Smooth muscle cell of the coronary artery (primary cell): ENCODE results near the gene KRT28. TPM values are rescaled to one million over a fixed set of nuclear protein-coding genes. Genes with fewer than 3 reads are reported as not detected.

Source experiments
- total RNA-seq: library from RNA; depleted of rRNA; stranded (reverse); fragments of >200 nt; gene quantifications from 2 replicates; pipeline ENCODE4 v1.2.3, GENCODE V29; 2014; ENCODE audit warnings: low replicate concordance

The KRT28 gene
- not detected in 2 replicates for total RNA-seq

GRCh38 chr17:40799859-40800258 lies at the start of gene KRT28:
KRT28 (minus strand) TSS chr17:40799959; CDS start chr17:40799893, 66 bp downstream.

GRCh38 chr17:40822132-40822812 lies 22.5 kb upstream of the KRT28 start, which contains the start of gene KRT10:
KRT10 (minus strand) TSS chr17:40822614; CDS start chr17:40822585, 29 bp downstream.

GRCh38 chr17:40782450-40782849 lies 17.3 kb downstream of the KRT28 start, which contains the start of gene KRT27:
KRT27 (minus strand) TSS chr17:40782550; CDS start chr17:40782493, 57 bp downstream.

GRCh38 chr17:40772101-40772500 lies 27.7 kb downstream of the KRT28 start, which contains the start of gene KRT26:
KRT26 (minus strand) TSS chr17:40772201; CDS start chr17:40772113, 88 bp downstream.

GRCh38 chr17:40755231-40755630 lies 44.5 kb downstream of the KRT28 start, which contains the start of gene KRT25:
KRT25 (minus strand) TSS chr17:40755331; CDS start chr17:40755271, 60 bp downstream.

Other genes with a start within 250 kb of the KRT28 start
- not detected in 2 replicates for gene CCR7, start 234.5 kb downstream of the KRT28 start, total RNA-seq
- 68.1 and 78.9 TPM in 2 replicates for gene SMARCE1, start 152.1 kb downstream of the KRT28 start, total RNA-seq
- 1.3 TPM in 1 of 2 replicates, not detected in the other for gene KRT222, start 134.8 kb downstream of the KRT28 start, total RNA-seq
- gene KRT24, start 96.2 kb downstream of the KRT28 start, total RNA-seq: not detected in 2 replicates
- not detected in 2 replicates for gene KRT25, start 44.6 kb downstream of the KRT28 start, total RNA-seq
- gene KRT26, start 27.8 kb downstream of the KRT28 start, total RNA-seq: not detected in 2 replicates
- not detected in 2 replicates for gene KRT27, start 17.4 kb downstream of the KRT28 start, total RNA-seq
- gene KRT10, start 22.7 kb upstream of the KRT28 start, total RNA-seq: 1.6 and 4.7 TPM in 2 replicates
- under 0.01 TPM in 1 of 2 replicates, not detected in the other for gene KRT12, start 67.3 kb upstream of the KRT28 start, total RNA-seq
- not detected in 2 replicates for gene KRT20, start 85.3 kb upstream of the KRT28 start, total RNA-seq
- not detected in 2 replicates for gene KRT23, start 137.7 kb upstream of the KRT28 start, total RNA-seq
- 0.12 TPM in 1 of 2 replicates, not detected in the other for gene KRT39, start 167.0 kb upstream of the KRT28 start, total RNA-seq
- gene KRT40, start 184.4 kb upstream of the KRT28 start, total RNA-seq: not detected in 2 replicates
- gene KRTAP3-3, start 194.2 kb upstream of the KRT28 start, total RNA-seq: not detected in 2 replicates
- not detected in 2 replicates for gene KRTAP3-2, start 199.9 kb upstream of the KRT28 start, total RNA-seq
- gene KRTAP3-1, start 209.2 kb upstream of the KRT28 start, total RNA-seq: not detected in 2 replicates
- gene KRTAP1-5, start 227.2 kb upstream of the KRT28 start, total RNA-seq: not detected in 2 replicates
- not detected in 2 replicates for gene KRTAP1-4, start 230.2 kb upstream of the KRT28 start, total RNA-seq
- not detected in 2 replicates for gene KRTAP1-3, start 234.9 kb upstream of the KRT28 start, total RNA-seq
- not detected in 2 replicates for gene KRTAP1-1, start 241.5 kb upstream of the KRT28 start, total RNA-seq
- not detected in 2 replicates for gene KRTAP2-1, start 247.4 kb upstream of the KRT28 start, total RNA-seq